OCI-LY7 (cell line): ENCODE results near the gene HEBP1.

Experiments used
- EZH2phosphoT487 ChIP-seq: fragments of 200-600 bp; sonication (generic); IDR thresholded peaks from 2 replicates; pipeline ENCODE4 v1.6.1; 2018; ENCODE audit warnings: low read depth, borderline replicate concordance, mild to moderate bottlenecking, mixed run types, antibody characterized with exemption, low read length, moderate library complexity, mixed read lengths
- TF ChIP-seq, protein P1 (sequence below): fragments of 200-600 bp; sonication (generic); conservative IDR thresholded peaks from 2 replicates; pipeline ENCODE4 v1.5.1; 2014; ENCODE audit warnings: mild to moderate bottlenecking, antibody characterized with exemption, low read length, moderate library complexity, mixed read lengths

DNA sequence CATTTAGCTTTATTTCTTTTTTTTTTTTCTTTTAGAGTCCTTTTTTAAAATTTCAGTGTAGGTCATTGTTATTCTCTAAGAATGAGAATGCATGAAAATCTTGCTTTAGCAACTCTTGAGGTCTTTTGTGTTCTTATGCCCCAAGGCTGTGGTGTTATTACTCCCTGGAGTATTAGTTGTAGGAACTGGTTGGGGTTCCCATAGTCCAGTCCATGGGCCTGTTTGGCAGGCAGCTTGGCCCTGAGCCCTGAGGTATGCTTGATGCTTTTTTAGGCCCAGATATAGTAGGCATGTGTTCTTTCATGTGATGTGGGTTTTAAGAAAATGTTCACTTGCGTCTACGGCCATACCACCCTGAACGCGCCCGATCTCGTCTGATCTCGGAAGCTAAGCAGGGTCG, 45.8 kb upstream of the HEBP1 start:
- TF ChIP-seq, protein P1, sequence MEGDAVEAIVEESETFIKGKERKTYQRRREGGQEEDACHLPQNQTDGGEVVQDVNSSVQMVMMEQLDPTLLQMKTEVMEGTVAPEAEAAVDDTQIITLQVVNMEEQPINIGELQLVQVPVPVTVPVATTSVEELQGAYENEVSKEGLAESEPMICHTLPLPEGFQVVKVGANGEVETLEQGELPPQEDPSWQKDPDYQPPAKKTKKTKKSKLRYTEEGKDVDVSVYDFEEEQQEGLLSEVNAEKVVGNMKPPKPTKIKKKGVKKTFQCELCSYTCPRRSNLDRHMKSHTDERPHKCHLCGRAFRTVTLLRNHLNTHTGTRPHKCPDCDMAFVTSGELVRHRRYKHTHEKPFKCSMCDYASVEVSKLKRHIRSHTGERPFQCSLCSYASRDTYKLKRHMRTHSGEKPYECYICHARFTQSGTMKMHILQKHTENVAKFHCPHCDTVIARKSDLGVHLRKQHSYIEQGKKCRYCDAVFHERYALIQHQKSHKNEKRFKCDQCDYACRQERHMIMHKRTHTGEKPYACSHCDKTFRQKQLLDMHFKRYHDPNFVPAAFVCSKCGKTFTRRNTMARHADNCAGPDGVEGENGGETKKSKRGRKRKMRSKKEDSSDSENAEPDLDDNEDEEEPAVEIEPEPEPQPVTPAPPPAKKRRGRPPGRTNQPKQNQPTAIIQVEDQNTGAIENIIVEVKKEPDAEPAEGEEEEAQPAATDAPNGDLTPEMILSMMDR: no peak
- no peak for TF ChIP-seq EZH2phosphoT487
